Thymus (tissue), 11 donors: Measurements from ENCODE around the gene CGNL1. TPM values are rescaled to one million over a fixed set of nuclear protein-coding genes. Genes with fewer than 3 reads are reported as not detected.

Source experiments
- DNase-seq, 9 donors: peaks; one replicate each; pipeline ENCODE4 v3.0.0-alpha.2; 2013; ENCODE audit warnings: low spot score in 9 of 9, low read depth in 6 of 9, missing footprints in 1 of 9
- H3K27ac ChIP-seq, 2 donors: one replicate each; pipeline ENCODE4 v1.5.1; 2013; ENCODE audit warnings: control low read depth in 1 of 2, low read depth in 1 of 2, low read length in 1 of 2, mild to moderate bottlenecking in 1 of 2, moderate library complexity in 1 of 2
- H3K27me3 ChIP-seq, 2 donors: one replicate each; pipeline ENCODE4 v1.5.1; 2013; ENCODE audit warnings: low read length in 1 of 2; ENCODE audit not compliant: control insufficient read depth in 2 of 2, insufficient read depth in 1 of 2
- H3K36me3 ChIP-seq, 2 donors: one replicate each; pipeline ENCODE4 v1.5.1; 2013; ENCODE audit warnings: low read length in 1 of 2, mild to moderate bottlenecking in 1 of 2, moderate library complexity in 1 of 2; ENCODE audit not compliant: control insufficient read depth in 2 of 2, insufficient read depth in 2 of 2
- H3K4me1 ChIP-seq, 2 donors: one replicate each; pipeline ENCODE4 v1.5.1; 2013; ENCODE audit warnings: low read length in 2 of 2; ENCODE audit not compliant: control insufficient read depth in 2 of 2, insufficient read depth in 2 of 2
- H3K4me3 ChIP-seq, 2 donors: one replicate each; pipeline ENCODE4 v1.5.1; 2013; ENCODE audit warnings: low read length in 2 of 2, control low read depth in 1 of 2, mild to moderate bottlenecking in 1 of 2
- H3K9me3 ChIP-seq, 2 donors: one replicate each; pipeline ENCODE4 v1.5.1; 2013; ENCODE audit warnings: low read length in 1 of 2, mild to moderate bottlenecking in 1 of 2; ENCODE audit not compliant: control insufficient read depth in 2 of 2, insufficient read depth in 1 of 2
- WGBS: extraction: QIAGEN DNeasy Blood & Tissue Kit; methylation state at CpG from one replicate; pipeline ENCODE4 v1.1.7; 2013; 5-methylcytosine and 5-hydroxymethylcytosine counted together
- polyA plus RNA-seq: library from polyadenylated mRNA; stranded (reverse); fragments of 200-250 nt; gene quantifications from one replicate; pipeline ENCODE4 v1.2.3, GENCODE V29; 2013
- total RNA-seq: library from RNA; stranded (reverse); fragments of 120-200 nt; gene quantifications from one replicate; pipeline ENCODE4 v1.2.4, GENCODE V29; 2013
- donor health status: healthy.

The CGNL1 gene
- total and polyA plus RNA-seq, 2 donors: 5.7 to 5.9 TPM

DNA sequence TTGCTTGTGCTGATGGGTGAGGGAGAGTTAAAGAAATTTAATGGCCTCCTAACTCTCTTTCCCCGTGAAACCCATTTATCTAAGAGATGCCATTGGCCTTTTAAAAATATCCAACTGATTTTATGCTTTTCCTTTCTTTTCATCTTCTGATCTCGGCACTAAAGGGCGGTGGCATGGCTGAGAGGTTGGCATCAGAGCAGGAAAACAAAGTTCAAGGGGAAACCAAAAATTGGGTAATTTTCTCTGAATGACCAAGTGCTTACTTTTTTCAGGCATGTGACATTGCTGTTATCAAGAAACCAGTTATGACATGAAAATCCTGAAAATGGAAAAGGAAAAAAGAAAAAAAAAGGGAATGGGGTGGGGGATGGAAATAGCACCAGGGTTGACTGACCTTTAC lies 3.2 kb downstream of the CGNL1 start:
- Histone ChIP-seq H3K27ac (no peak overlapping the region), H3K27me3 (peaks cover 27 to 62% of the 10 kb centered on the region in 2 donors), H3K4me3 (no peak overlapping the region), H3K36me3 (no peaks in the 10 kb centered on the region), H3K4me1 (no peaks in the 10 kb centered on the region), H3K9me3 (no peaks in the 10 kb centered on the region)
- no peak for DNase-seq
- WGBS: 93% methylated on average over 3 of the region's 3 CpGs

DNA sequence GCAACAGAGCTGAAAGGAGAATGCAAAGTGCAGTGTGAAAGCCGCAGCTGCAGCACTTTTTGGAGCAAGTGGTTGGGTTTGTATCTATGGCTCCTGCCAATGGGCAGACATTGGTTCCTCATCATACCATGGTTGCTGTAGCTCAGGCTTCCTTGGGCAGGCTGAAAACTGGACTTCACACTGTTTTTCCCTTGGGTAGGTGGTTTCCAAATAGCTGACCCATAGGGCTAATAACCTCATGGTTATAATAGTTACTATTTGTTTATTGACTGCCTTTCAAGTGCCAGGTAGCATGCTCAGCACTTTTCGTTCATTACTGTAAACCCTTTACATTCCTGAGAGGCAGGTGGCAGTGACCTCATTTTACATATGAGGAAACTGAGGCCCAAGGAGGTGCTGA lies 4.5 kb downstream of the CGNL1 start:
- Histone ChIP-seq H3K36me3 (no peaks in the 10 kb centered on the region), H3K9me3 (no peaks in the 10 kb centered on the region), H3K4me1 (no peaks in the 10 kb centered on the region), H3K27me3 (peaks cover 17 to 48% of the 10 kb centered on the region in 2 donors), H3K27ac (no peak overlapping the region), H3K4me3 (no peak overlapping the region)
- WGBS: 98% methylated on average over 2 of the region's 2 CpGs
- no peak for DNase-seq

DNA sequence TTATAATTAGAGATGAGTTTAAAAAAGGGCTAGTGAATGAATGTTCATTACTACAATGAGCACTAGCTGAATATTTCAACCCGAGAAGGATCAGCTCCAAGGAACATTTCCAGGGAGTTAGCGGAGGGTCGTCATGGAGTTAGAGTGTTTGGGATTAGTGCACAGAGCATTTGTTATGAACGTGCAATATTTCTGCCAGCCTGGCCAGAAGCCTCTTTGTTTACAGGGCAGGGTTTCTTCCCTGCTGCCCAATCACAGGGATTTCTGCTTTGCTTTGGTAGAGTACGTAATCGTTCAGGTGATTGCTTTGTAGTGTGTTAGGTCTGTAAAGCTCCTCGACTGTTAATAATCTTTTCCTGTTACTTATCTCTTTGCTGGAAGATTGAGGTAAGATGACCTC lies 5.9 kb downstream of the CGNL1 start:
- H3K9me3 ChIP-seq: no peaks in the 10 kb centered on the region
- H3K4me3 ChIP-seq: no peak overlapping the region
- H3K27me3 ChIP-seq: peaks cover 5 to 34% of the 10 kb centered on the region in 2 donors
- no peak for DNase-seq
- no peaks in the 10 kb centered on the region for H3K36me3 ChIP-seq
- WGBS: 85% methylated on average over 7 of the region's 7 CpGs
- no peak overlapping the region for H3K27ac ChIP-seq
- H3K4me1 ChIP-seq: no peaks in the 10 kb centered on the region

DNA sequence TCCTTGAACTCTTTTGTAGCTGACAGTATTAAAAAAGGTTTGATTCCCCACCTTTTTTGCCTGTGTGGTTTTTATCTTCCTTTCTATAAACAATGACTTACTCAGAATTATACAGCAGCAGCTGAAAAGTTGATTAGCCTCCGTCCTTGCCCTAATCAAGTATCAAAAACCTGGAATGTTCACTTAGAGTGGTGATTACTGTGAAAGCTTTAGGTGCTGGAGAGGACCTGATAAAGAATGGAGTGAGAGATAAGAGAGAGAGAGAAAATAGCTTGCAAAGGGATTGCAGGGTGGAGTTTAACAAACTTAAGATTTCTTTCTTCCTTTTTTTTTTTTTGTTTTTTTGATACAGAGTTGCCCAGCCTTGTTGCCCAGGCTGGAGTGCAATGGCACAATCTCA lies 6.7 kb downstream of the CGNL1 start:
- 95% methylated on average over 1 of the region's 1 CpG for whole genome bisulfite sequencing
- no peak for DNase-seq
- peaks cover 0 to 28% of the 10 kb centered on the region in 2 donors for H3K27me3 ChIP-seq
- H3K4me1 ChIP-seq: no peaks in the 10 kb centered on the region
- no peaks in the 10 kb centered on the region for H3K9me3 ChIP-seq
- no peak overlapping the region for H3K4me3 ChIP-seq
- no peak overlapping the region for H3K27ac ChIP-seq
- H3K36me3 ChIP-seq: no peaks in the 10 kb centered on the region

DNA sequence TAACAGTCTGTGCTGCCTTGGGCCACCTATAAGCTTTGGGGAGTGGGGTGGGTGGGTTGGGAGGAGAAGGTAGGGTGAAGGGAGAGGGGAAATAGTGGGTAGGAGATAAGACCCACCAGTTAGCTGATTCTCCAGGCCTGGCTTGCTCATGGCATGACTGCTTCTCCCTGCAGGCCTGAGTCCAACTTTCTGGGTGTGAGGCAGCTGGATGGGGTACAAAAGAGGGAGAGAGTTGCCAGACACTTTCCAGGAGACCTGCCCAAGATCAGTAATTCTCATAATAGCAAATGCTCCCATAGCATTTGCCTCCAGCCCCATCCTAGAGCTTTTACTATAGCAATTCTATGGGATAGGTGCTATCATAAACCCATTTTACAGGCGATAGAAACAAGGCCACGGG lies 7.7 kb downstream of the CGNL1 start:
- Histone ChIP-seq H3K27ac (no peak overlapping the region), H3K4me3 (no peak overlapping the region), H3K27me3 (peaks cover 0 to 19% of the 10 kb centered on the region in 2 donors), H3K4me1 (no peaks in the 10 kb centered on the region), H3K9me3 (no peaks in the 10 kb centered on the region), H3K36me3 (no peaks in the 10 kb centered on the region)
- no peak for DNase-seq
- WGBS: over 99% methylated on average over 2 of the region's 2 CpGs

DNA sequence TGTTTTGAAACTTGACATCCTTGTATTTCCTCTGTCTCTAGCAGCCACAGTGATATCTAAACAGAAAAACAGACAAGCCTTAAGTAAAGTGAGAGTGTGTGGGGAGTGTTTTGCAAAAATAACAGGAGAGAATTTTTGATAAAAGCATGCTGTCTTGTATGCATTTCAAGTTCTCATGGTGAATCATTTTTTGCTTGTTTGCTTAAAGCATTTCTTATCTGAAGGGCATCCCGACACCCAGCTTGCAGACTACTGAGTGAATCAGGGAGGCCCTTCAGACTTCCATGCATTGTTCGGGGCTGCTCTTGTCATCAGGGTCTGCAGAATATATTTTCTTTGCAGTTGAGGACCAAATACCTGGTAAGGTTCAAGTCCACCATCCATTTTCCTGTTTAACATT lies 8.5 kb downstream of the CGNL1 start:
- DNase-seq: no peak
- peaks cover 0 to 12% of the 10 kb centered on the region in 2 donors for H3K27me3 ChIP-seq
- no peak overlapping the region for H3K4me3 ChIP-seq
- H3K27ac ChIP-seq: no peak overlapping the region
- H3K36me3 ChIP-seq: no peaks in the 10 kb centered on the region
- H3K4me1 ChIP-seq: no peaks in the 10 kb centered on the region
- no peaks in the 10 kb centered on the region for H3K9me3 ChIP-seq
- 95% methylated on average over 2 of the region's 2 CpGs for WGBS

DNA sequence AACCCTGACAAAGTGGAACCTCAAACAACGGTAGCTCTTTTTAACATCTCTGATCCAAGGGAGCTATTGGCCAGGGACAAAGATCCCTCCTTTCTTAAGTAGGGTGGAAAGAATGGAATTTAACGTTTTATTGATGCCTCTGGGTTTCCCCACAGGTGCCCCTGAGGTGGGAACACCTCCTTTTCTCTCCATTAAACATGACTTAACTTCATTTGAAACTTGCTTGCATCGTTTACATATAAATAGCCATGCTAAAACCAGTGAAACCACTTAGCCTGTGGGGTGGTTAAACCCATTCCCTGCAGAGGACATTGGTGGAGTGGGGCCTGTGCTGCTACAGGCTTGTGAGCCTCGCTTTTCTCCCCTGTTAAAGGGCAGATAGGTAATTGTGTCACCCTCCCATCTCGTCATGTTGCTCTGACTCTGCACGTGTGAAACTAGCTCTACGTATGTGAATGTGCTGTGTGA lies 9.7 kb downstream of the CGNL1 start:
- H3K4me1 ChIP-seq: no peaks in the 10 kb centered on the region
- WGBS: 96% methylated on average over 7 of the region's 7 CpGs
- no peaks in the 10 kb centered on the region for H3K36me3 ChIP-seq

DNA sequence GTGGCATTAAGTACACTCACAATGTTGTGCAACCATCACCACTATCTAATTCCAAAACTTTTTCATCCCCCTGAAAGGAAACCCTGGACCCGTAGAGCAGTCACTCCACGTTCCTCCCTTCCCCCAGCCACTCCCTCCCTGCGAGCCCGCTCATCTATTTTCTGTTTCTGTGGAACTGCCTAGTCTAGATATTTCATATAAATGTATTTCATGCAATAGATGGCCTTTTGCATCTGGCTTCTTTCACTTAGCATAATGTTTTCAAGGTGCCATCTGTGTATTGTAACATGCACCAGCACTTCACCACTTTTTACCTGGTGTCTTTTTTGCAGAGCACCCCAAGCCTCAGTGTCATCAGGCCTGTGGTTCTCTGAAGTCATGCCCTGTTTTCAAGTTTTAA lies 10.7 kb downstream of the CGNL1 start:
- Histone ChIP-seq H3K27me3 (no peaks in the 10 kb centered on the region), H3K27ac (no peak overlapping the region), H3K9me3 (no peaks in the 10 kb centered on the region), H3K4me1 (no peaks in the 10 kb centered on the region), H3K4me3 (no peak overlapping the region), H3K36me3 (no peaks in the 10 kb centered on the region)
- 93% methylated on average over 4 of the region's 4 CpGs for WGBS
- DNase-seq: no peak

More for the DNA sequence above, 9.7 kb downstream of the CGNL1 start:
- no peaks in the 10 kb centered on the region for H3K9me3 ChIP-seq
- no peak for DNase-seq
- no peak overlapping the region for H3K27ac ChIP-seq
- H3K4me3 ChIP-seq: no peak overlapping the region
- peaks cover 0 to 3% of the 10 kb centered on the region in 2 donors for H3K27me3 ChIP-seq

DNA sequence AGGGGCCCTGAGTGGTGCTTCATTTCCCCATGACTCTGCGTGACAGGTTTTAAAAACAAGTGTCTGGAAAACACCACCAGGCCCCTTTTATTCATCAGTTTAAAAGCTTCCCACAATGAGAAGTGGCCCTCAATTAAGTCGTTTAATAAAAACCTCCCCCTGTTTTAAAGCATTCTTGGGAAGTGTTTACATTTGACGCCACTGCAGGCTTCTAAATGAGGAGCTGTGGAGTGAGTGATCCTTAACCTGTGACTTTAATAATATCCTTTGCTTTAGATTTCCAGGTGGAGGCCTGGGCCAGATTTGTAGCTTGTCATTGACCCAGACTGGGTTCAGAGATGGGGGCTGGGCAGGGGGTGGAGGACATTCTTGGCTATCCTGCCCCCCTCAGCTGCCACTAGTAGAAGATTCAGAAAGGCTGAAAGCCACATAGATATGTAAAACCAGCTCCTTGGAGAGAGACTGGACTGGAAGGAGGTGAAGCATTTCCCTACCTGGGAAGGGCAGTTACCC lies 11.3 kb downstream of the CGNL1 start:
- WGBS: 83% methylated on average over 3 of the region's 3 CpGs
- H3K4me3 ChIP-seq: no peak overlapping the region
- H3K36me3 ChIP-seq: no peaks in the 10 kb centered on the region
- no peaks in the 10 kb centered on the region for H3K4me1 ChIP-seq
- H3K9me3 ChIP-seq: no peaks in the 10 kb centered on the region
- no peak for DNase-seq
- H3K27ac ChIP-seq: no peak overlapping the region
- no peaks in the 10 kb centered on the region for H3K27me3 ChIP-seq

DNA sequence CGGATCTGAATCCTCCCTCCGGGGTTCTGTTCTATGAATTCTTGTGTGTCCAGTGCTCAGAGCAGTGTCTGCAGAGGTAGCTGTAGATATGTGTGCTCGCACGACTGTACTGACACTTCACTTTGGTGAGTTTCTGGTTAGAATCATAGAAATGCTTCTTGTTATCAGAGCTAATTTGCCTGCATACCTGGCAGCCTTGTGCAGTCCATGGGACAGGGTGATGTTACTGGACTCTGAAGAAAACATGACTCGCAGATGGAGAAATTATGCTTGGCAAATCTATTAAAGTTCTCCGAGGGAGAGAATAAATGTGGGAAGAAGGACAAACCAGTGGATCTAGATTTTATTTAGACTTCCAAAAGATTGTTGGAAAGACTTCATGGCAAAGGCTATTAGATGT lies 12.2 kb downstream of the CGNL1 start:
- 95% methylated on average over 6 of the region's 6 CpGs for WGBS
- Histone ChIP-seq H3K4me3 (no peak overlapping the region), H3K27ac (no peak overlapping the region), H3K36me3 (no peaks in the 10 kb centered on the region), H3K9me3 (no peaks in the 10 kb centered on the region), H3K4me1 (no peaks in the 10 kb centered on the region), H3K27me3 (no peaks in the 10 kb centered on the region)
- no peak for DNase-seq
